GM18517 (cell line): ENCODE measurements around the gene MEIS1.

Experiments used
- ATAC-seq: cut with Tn5 transposase; IDR thresholded peaks from one replicate; pipeline ENCODE4 v1.9.1; 2021; ENCODE audit warnings: mild to moderate bottlenecking, moderate library complexity; ENCODE audit not compliant: unreplicated experiment

The MEIS1 gene

GRCh38 chr2:66532972-66533868, 98.3 kb downstream of the MEIS1 start:
- no peak for ATAC-seq

DNA sequence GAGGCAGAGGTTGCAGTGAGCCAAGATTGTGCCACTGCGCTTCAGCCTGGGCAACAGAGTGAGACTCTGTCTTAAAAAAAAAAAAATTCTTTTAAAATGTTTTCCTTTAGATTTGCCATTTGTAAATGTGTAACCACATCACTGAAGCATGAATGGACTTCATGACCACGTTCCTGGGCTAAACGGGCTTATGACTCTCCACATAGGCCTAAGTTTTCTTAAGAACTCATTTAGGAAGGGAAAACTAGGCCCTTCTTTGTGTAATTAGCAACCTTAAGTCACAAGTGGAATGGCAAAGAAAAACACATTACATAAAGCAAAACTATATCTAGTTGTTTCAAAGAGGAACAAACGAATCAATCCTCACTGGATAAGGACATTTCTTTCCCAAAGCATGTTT, 99.5 kb downstream of the MEIS1 start:
- no peak for ATAC-seq

DNA sequence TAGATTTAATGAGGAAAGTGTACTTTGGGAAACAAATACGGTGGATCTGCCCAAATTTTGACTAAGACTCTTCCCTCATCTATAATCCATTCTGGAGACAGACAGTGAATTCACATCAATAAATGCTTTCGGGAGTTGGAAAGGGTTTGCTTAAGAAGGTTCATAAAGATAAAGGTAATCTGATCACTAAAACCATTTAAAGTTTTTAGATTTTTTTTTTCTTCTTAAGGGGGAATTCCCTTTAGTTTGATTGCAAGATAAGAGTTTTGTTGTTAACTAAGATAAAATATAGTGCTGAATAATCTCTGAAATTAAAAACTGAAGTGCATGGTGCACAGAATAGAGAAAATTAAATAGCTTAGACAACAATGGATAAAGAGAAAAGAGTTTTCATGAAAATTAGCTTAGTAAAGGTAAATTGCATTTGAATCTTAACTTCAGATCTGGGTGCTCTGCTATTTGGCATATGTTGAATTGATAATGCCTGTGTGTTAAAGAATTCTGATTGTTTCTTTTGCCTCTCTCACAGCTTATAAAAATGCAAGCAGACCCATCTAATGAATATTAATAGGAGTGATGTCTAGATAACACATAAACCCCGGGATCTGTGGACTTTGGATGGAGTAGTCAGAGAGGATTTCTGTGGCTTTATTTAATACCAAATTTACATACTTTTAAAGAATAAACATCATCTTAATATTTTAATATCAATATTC, 100.8 kb downstream of the MEIS1 start:
- ATAC-seq = no peak

GRCh38 chr2:66536290-66536673, 101.4 kb downstream of the MEIS1 start:
- no peak for ATAC-seq

- ATAC-seq = no peak
Observed at GRCh38 chr2:66536997-66537396, 102.1 kb downstream of the MEIS1 start.

GRCh38 chr2:66538291-66538690, 103.4 kb downstream of the MEIS1 start:
- no peak for ATAC-seq

DNA sequence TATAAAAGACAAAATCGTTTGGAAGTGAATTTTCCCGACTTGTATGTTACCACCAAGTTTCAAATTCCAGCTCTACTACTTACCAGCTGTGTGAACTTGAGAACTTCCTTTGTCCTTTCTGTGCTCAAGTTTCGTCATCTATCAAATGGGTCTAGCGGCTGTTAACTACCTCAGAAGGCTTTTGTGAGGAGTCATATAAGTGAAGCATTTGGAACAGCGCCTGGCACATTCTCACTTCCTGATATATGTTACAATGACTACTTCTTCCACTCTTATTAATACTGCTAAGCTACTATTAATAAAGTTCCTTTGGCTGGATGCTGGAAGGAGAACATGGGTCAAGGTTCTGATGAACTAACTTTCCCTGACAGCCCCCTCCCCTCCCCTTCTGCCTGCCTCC, 104.5 kb downstream of the MEIS1 start:
- no peak for ATAC-seq

DNA sequence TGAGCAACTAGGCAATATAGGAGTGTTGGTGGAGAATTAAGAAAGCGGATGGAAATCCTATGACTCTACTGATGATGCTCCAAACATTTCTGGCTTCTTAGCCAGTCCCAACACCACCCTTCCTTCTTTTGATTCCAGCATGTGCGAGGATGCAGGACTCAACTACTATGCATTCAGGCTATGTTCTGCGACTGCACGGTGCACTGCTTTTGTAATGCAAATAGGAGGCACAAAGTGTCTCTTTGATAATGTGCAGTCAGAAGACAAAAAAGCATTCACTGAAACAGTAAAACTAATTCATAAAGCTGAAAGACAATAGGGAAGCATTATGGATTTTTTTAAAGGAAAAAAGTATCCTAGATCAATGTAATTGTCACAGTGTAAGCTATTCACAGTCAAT, 106.7 kb downstream of the MEIS1 start:
- no peak for ATAC-seq

- no peak for ATAC-seq
Observed at GRCh38 chr2:66543257-66543767, 108.4 kb downstream of the MEIS1 start.

DNA sequence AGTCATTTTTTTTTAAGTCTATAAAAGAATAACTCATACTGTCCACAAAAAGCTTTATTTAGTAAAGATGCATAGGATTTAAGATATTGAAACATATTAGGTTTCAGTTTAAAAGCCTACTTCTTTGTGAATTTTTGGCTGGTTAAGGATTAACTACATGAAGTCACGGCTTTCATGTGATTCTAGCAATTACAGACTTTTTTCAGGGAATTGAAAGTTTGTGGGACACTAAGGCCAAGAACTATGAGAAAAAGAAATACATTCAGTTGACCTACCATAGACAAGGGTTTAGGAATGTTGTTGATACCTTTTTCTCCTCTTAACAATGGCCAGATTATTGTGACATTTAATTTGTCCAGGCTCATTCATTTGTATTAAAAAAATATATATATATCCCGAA, 109.3 kb downstream of the MEIS1 start:
- no peak for ATAC-seq

GRCh38 chr2:66545258-66545657, 110.3 kb downstream of the MEIS1 start:
- no peak for ATAC-seq

DNA sequence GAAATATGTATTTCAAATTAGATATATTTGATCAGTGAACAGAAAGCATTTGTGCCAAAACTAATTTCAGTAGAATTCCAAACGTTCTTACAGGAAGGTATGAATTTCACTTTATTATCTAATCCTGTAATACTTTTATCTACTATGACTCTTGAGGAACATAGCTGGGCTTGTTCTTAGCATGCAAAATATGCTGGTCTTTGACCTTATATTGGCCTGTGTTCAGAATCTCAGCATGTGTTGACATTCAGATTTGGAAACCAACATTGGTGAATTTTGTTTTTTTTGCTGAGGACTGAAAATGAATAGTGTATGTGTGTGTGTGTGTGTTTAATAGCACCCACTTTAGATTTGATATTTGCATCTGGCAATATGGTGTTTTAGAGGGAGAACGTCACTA, 112.2 kb downstream of the MEIS1 start:
- ATAC-seq = no peak

DNA sequence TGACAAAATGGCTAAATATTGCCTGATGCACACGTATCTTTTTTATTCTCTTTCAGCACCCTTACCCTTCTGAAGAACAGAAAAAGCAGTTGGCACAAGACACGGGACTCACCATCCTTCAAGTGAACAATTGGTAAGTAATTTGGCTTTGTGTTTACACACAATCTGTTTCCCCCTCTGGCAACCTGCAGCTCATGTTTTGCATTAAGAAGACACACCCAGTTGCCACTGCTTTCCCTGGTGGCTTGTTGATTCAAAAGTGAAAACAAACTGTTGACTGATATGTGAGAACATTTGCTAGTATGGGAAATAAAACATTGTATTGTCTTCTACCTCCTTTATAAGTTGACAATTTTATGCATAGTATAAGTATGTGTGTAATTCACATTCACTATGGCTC, 113.0 kb downstream of the MEIS1 start:
- ATAC-seq = no peak

- no peak for ATAC-seq
Observed at GRCh38 chr2:66548422-66548821, 113.5 kb downstream of the MEIS1 start.

- no peak for ATAC-seq
Observed at GRCh38 chr2:66550826-66551225, 115.9 kb downstream of the MEIS1 start.

DNA sequence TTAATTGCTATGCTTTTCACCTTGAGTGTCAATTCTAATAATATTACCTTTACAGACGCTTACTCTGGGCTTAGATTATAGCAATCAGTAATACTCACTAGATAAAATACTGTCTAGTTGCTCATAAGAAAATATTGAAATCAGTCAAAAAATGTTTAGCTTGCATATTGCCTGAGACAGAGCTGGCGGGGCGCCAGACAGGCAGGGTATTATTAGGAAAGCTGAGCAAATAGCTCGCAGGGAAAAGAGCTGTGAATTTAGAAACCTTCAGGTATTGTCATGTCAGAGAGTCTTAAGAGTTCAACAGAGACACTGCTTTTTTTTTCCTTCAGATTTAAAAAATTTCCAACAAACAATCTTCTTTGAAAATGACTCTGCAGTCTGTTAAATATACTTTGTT, 118.4 kb downstream of the MEIS1 start:
- ATAC-seq = no peak

- ATAC-seq = no peak
Observed at GRCh38 chr2:66555091-66555490, 120.2 kb downstream of the MEIS1 start.

- no peak for ATAC-seq
Observed at GRCh38 chr2:66555501-66556324, 120.8 kb downstream of the MEIS1 start.

- ATAC-seq = no peak
Observed at GRCh38 chr2:66559672-66560071, 124.7 kb downstream of the MEIS1 start.

DNA sequence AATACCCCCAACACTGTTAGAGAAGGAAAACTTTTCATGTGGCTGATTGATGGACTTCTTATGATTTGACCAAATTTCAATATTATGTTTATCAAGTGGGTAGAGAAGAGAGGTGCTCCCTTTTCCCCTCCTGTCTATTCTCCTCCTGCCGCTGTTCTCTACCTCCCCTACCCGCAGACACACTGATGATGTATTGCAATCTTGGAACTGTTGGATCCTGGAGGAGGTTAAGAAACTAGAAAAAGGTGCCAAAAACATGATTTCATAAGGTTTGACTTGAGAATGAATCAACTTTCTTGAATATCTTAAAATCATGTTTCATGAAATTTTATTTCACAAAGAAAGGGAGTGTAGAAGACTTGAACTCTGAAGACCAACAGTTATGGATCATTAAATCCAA, 125.8 kb downstream of the MEIS1 start:
- no peak for ATAC-seq

DNA sequence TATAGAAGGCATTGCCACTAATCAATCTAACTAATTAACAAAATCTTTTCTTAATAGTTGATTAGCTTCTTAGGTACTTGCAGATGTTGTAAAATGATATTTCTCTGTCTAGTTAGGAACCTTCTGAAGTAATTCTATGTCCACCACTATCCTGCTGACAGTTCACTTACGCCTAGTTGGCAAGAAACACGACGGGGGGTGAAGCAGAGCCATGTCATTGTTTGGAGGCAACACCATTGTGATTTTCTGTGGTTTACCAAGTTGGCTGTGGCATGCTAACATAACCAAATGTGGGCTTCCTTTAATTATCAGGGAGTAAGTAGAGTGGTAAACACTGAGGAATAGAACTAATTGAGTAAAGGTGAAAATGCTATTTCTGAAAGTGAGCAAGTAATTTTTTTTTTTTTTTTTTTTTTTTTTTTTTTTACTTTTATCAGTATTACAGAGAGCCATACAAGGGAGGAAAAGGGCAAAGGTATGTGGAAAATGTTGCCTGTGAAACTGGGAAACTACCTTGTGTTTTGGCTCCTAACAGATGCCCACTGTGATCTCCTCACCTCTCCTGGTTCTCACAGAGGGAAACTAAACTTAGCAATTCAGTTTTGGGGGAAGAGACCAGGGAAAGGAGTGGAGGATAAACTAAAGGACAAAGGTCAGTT, 126.8 kb downstream of the MEIS1 start:
- no peak for ATAC-seq
